SK-N-SH (cell line): ENCODE results near the gene LMAN1. TPM values are rescaled to one million over a fixed set of nuclear protein-coding genes. Genes with fewer than 3 reads are reported as not detected.

ENCODE experiments used
- CTCF ChIA-PET: fragments of 300-600, 350-600 bp; formaldehyde crosslinking; extraction: SDS; loops from one replicate; lab custom pipeline; 2021; lab: Yijun Ruan, JAX
- POLR2A ChIA-PET: fragments of 350-600 bp; sonication (Branson Sonifier 250); formaldehyde crosslinking; extraction: SDS; loops from one replicate; lab custom pipeline; 2020; ENCODE audit warnings: antibody characterized with exemption, inconsistent platforms; lab: Yijun Ruan, JAX
- DNase-seq: peaks from one replicate; pipeline ENCODE4 v3.0.0; 2012
- H2AFZ ChIP-seq: fragments of 200-600 bp; sonication (generic); 2 replicates; pipeline ENCODE4 v1.8.1; 2016; ENCODE audit warnings: antibody characterized with exemption, mild to moderate bottlenecking, low read depth
- H3F3A ChIP-seq: fragments of 200-600 bp; sonication (generic); replicated peaks from 2 replicates; pipeline ENCODE3; 2016; ENCODE audit warnings: antibody characterized with exemption, mild to moderate bottlenecking; ENCODE audit not compliant: insufficient read depth
- H3K27ac ChIP-seq, 2 experiments: fragments of 200-500 bp in 1 of 2; fragments of 200-600 bp in 1 of 2; sonication (Bioruptor generic) in 1 of 2; sonication (generic), shearing (Covaris generic) in 1 of 2; 2 replicates each; pipeline versions ENCODE4 v1.5.1 to v1.6.1; 2014 to 2016; ENCODE audit warnings: low read depth in 2 of 2, inconsistent platforms in 1 of 2, low read length in 1 of 2, mild to moderate bottlenecking in 1 of 2, mixed read lengths in 1 of 2
- H3K27me3 ChIP-seq: fragments of 200-600 bp; sonication (generic), shearing (Covaris generic); 2 replicates; pipeline ENCODE4 v1.6.1; 2016; ENCODE audit warnings: mixed run types; ENCODE audit not compliant: insufficient read depth
- H3K36me3 ChIP-seq, 2 experiments: fragments of 200-500 bp in 1 of 2; fragments of 200-600 bp in 1 of 2; sonication (Bioruptor generic) in 1 of 2; sonication (generic) in 1 of 2; replicated peaks in 1 of 2; 2 replicates each; pipeline versions ENCODE3 to v1.5.1; 2014 to 2016; ENCODE audit warnings: low read length in 1 of 2, mild to moderate bottlenecking in 1 of 2; ENCODE audit not compliant: insufficient read depth in 2 of 2, control insufficient read depth in 1 of 2
- H3K4me1 ChIP-seq, 2 experiments: fragments of 200-500 bp in 1 of 2; fragments of 200-600 bp in 1 of 2; sonication (Bioruptor generic) in 1 of 2; sonication (generic), shearing (Covaris generic) in 1 of 2; 2 replicates each; pipeline versions ENCODE4 v1.5.1 to v1.6.1; 2014 to 2016; ENCODE audit warnings: low read depth in 1 of 2, low read length in 1 of 2, mixed run types in 1 of 2; ENCODE audit not compliant: insufficient read depth in 2 of 2, control insufficient read depth in 1 of 2
- H3K4me2 ChIP-seq: fragments of 200-600 bp; sonication (generic), shearing (Covaris generic); 2 replicates; pipeline ENCODE4 v1.6.1; 2017; ENCODE audit warnings: mixed run types
- H3K4me3 ChIP-seq, 2 experiments: fragments of 200-500 bp in 1 of 2; fragments of 200-600 bp in 1 of 2; sonication (Bioruptor generic) in 1 of 2; sonication (generic), shearing (Covaris generic) in 1 of 2; 2 replicates each; pipeline versions ENCODE4 v1.5.1 to v1.8.1; 2014 to 2016; ENCODE audit warnings: low read depth in 2 of 2, inconsistent platforms in 1 of 2, low read length in 1 of 2, mild to moderate bottlenecking in 1 of 2, mixed read lengths in 1 of 2, moderate library complexity in 1 of 2
- H3K79me2 ChIP-seq: fragments of 200-600 bp; sonication (generic); 2 replicates; pipeline ENCODE4 v1.8.1; 2017; ENCODE audit warnings: mild to moderate bottlenecking; ENCODE audit not compliant: insufficient read depth
- H3K9ac ChIP-seq: fragments of 200-600 bp; sonication (generic); 2 replicates; pipeline ENCODE4 v1.6.1; 2017; ENCODE audit warnings: mixed run types
- H3K9me2 ChIP-seq: fragments of 200-600 bp; sonication (generic); 2 replicates; pipeline ENCODE4 v1.6.1; 2017; ENCODE audit warnings: mixed run types
- H3K9me3 ChIP-seq: fragments of 200-600 bp; sonication (generic); 2 replicates; pipeline ENCODE4 v1.6.1; 2017; ENCODE audit warnings: mixed run types, mild to moderate bottlenecking, moderate library complexity
- H4K20me1 ChIP-seq: fragments of 200-600 bp; sonication (generic); 2 replicates; pipeline ENCODE4 v1.6.1; 2017; ENCODE audit warnings: mild to moderate bottlenecking, mixed run types; ENCODE audit not compliant: insufficient read depth
- CTCF ChIP-seq: fragments of 200-600 bp; sonication (generic); IDR thresholded peaks from 2 replicates; pipeline ENCODE4 v1.6.1; 2017; ENCODE audit warnings: antibody characterized with exemption, mild to moderate bottlenecking, moderate library complexity
- FOXJ3 ChIP-seq: sonication (generic); formaldehyde crosslinking; IDR thresholded peaks from 2 replicates; pipeline ENCODE4 v1.5.1; 2020; ENCODE audit warnings: mild to moderate bottlenecking, missing genetic modification reagents
- FOXM1 ChIP-seq: IDR thresholded peaks from 2 replicates; pipeline ENCODE4 v1.4.0; 2012; ENCODE audit warnings: low read depth, mild to moderate bottlenecking
- MAX ChIP-seq: IDR thresholded peaks from 2 replicates; pipeline ENCODE4 v1.4.0; 2012; ENCODE audit warnings: low read depth
- MEF2A ChIP-seq: IDR thresholded peaks from 2 replicates; pipeline ENCODE4 v1.4.0; 2012; ENCODE audit warnings: low read depth, borderline replicate concordance
- PBX3 ChIP-seq: IDR thresholded peaks from 2 replicates; pipeline ENCODE4; 2012
- RFX5 ChIP-seq: IDR thresholded peaks from 2 replicates; pipeline ENCODE4 v1.6.1; 2012; ENCODE audit warnings: mild to moderate bottlenecking, improper control_type of control experiment, low read length
- SMC3 ChIP-seq: IDR thresholded peaks from 2 replicates; pipeline ENCODE4 v1.6.1; 2012; ENCODE audit warnings: low read depth, low read length, improper control_type of control experiment
- TAF1 ChIP-seq: IDR thresholded peaks from 2 replicates; pipeline ENCODE4 v1.6.1; 2012; ENCODE audit warnings: low read depth, mild to moderate bottlenecking, low read length, moderate library complexity, borderline replicate concordance
- TCF12 ChIP-seq: IDR thresholded peaks from 2 replicates; pipeline ENCODE4 v1.4.0; 2012
- USF1 ChIP-seq: IDR thresholded peaks from 2 replicates; pipeline ENCODE4 v1.4.0; 2012; ENCODE audit warnings: low read depth, borderline replicate concordance
- USF2 ChIP-seq: fragments of 150-350 bp; IDR thresholded peaks from 2 replicates; pipeline ENCODE4 v1.6.1; 2017; ENCODE audit warnings: antibody characterized with exemption, low read length, low read depth, borderline replicate concordance
- WGBS: methylation state at CpG from one replicate; pipeline ENCODE4 v1.1.6; 2017; ENCODE audit warnings: low lambda C conversion rate; 5-methylcytosine and 5-hydroxymethylcytosine counted together
- polyA plus RNA-seq, 3 experiments: library from polyadenylated mRNA; depleted of rRNA; stranded (reverse); fragments of >200 nt; gene quantifications; 2 replicates each; pipeline ENCODE4 v1.2.3, GENCODE V29; 2012

LMAN1 gene
- polyA plus RNA-seq, 1 of the 3 experiments (the other 2 are of a cell fraction): 43.4 TPM

GRCh38 chr18:59286341-59286740 is 72.7 kb downstream of the LMAN1 start (continued):
- TF ChIP-seq USF1 (no peak), FOXJ3 (CRISPR knock-in tag) (no peak), FOXM1 (no peak)

- H2AFZ ChIP-seq: no peak overlapping the region
- no peak overlapping the region for H3K4me3 ChIP-seq
- no peaks in the 10 kb centered on the region for H3K9me3 ChIP-seq
- no peaks in the 10 kb centered on the region for H3K4me1 ChIP-seq
- ChIA-PET CTCF (interaction anchor here (2.5 kb wide), 1 partner anchor 120 kb away, joined by 7 read pairs; no protein-coding TSS in a partner anchor), POLR2A (no interaction called here)
- DNase-seq: no peak
- no peaks in the 10 kb centered on the region for H3K79me2 ChIP-seq
- no peaks in the 10 kb centered on the region for H4K20me1 ChIP-seq
- TF ChIP-seq FOXJ3 (CRISPR knock-in tag) (no peak), MAX (no peak), CTCF (no peak), MEF2A (no peak), PBX3 (no peak), SMC3 (no peak), TCF12 (no peak), TAF1 (no peak), RFX5 (no peak), USF2 (no peak)
- TF ChIP-seq, all 33 proteins: peak for 0
- no peak overlapping the region for H3K4me2 ChIP-seq
- H3K9ac ChIP-seq: no peak overlapping the region
- 54% methylated on average over 11 of the region's 11 CpGs for WGBS
- no peak overlapping the region for H3K27ac ChIP-seq
- H3K9me2 ChIP-seq: no peaks in the 10 kb centered on the region
- H3K27me3 ChIP-seq: peaks cover 54% of the 10 kb centered on the region; the same call in 1 of the 2 replicates
- no peaks in the 10 kb centered on the region for H3F3A ChIP-seq
- no peaks in the 10 kb centered on the region for H3K36me3 ChIP-seq
Measured at GRCh38 chr18:59282341-59282740, 76.7 kb downstream of the LMAN1 start.
